SK-N-SH treated with all-trans-retinoic acid at 6 μM for 48 hours (cell line): ENCODE data around the gene PHETA1.

Source experiments
- ARNTL ChIP-seq: fragments of 450-650 bp; formaldehyde crosslinking; IDR thresholded peaks from 2 replicates; pipeline ENCODE4 v1.5.0; 2020; ENCODE audit warnings: low read depth, mild to moderate bottlenecking, moderate library complexity, borderline replicate concordance
- BACH2 ChIP-seq: fragments of 250-450 bp; sonication (Bioruptor Pico); IDR thresholded peaks from 2 replicates; pipeline ENCODE4 v1.9.0; 2021; ENCODE audit warnings: mild to moderate bottlenecking, borderline replicate concordance
- CSDC2 ChIP-seq: fragments of 250-450 bp; sonication (Bioruptor Pico); IDR thresholded peaks from 2 replicates; pipeline ENCODE4 v1.5.0; 2020; ENCODE audit warnings: mild to moderate bottlenecking, moderate library complexity
- ESRRG ChIP-seq: fragments of 250-450 bp; sonication (Bioruptor Pico); IDR thresholded peaks from 2 replicates; pipeline ENCODE4 v1.6.1; 2021; ENCODE audit warnings: mild to moderate bottlenecking
- OSR1 ChIP-seq: fragments of 250-450 bp; sonication (Bioruptor Pico); IDR thresholded peaks from 2 replicates; pipeline ENCODE4 v1.8.0; 2022; ENCODE audit warnings: moderate library complexity, mild to moderate bottlenecking, inconsistent platforms
- PATZ1 ChIP-seq: fragments of 250-450 bp; sonication (Bioruptor Pico); IDR thresholded peaks from 2 replicates; pipeline ENCODE4 v1.8.0; 2020; ENCODE audit warnings: mild to moderate bottlenecking, moderate library complexity, borderline replicate concordance
- RARB ChIP-seq: fragments of 250-450 bp; sonication (Bioruptor Pico); IDR thresholded peaks from 2 replicates; pipeline ENCODE4 v1.8.0; 2021; ENCODE audit warnings: mild to moderate bottlenecking, moderate library complexity
- SNAI2 ChIP-seq: fragments of 250-450 bp; sonication (Bioruptor Pico); IDR thresholded peaks from 2 replicates; pipeline ENCODE4 v1.5.0; 2020; ENCODE audit warnings: mild to moderate bottlenecking, moderate library complexity
- TOX ChIP-seq: fragments of 250-450 bp; sonication (Bioruptor Pico); IDR thresholded peaks from 2 replicates; pipeline ENCODE4 v1.8.0; 2021; ENCODE audit warnings: mild to moderate bottlenecking, moderate library complexity, borderline replicate concordance
- ZFP30 ChIP-seq: fragments of 450-650 bp; formaldehyde crosslinking; IDR thresholded peaks from 2 replicates; pipeline ENCODE4 v1.5.0; 2022; ENCODE audit warnings: mild to moderate bottlenecking, moderate library complexity
- ZNF70 ChIP-seq: fragments of 450-650 bp; formaldehyde crosslinking; IDR thresholded peaks from 2 replicates; pipeline ENCODE4 v1.5.0; 2020; ENCODE audit warnings: mild to moderate bottlenecking, moderate library complexity

DNA sequence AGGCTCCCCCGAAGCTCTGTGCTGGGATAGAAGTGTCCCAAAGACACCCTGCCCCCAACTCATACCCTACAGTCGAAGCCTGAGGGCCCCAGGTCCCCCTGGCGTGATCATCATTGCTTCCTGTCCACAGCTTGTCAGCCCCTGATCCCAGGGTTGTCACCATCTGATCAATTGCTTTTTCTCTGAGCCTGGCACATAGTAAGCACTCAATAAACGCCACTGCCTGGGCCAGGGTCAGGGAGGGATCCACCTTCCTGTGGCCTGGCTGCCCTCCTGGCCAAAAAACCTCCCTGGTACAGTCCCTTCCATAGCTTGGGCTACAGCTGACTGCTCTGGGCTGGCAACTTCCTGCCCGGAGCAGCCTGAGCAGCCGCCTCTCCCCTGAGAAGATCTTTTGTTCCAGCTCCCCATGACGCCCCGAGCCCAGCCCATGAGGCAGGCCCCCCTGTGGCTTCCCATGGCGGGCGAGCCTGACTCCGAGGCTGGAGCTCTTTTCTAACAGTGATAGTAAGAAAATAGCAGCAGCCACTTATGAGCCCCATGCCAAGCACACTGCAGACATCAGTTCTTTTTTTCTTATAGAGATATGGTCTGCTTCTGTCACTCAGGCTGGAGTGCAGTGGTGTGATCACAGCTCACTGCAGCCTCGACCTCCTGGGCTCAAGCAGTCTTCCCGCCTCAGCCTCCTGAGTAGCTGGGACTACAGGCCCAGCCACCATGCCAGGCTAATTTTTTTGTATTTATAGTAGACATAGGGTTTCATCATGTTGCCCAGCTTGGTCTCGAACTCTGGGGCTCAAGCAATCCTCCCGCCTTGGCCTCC, 43.3 kb upstream of the PHETA1 start:
- TF ChIP-seq SNAI2 (CRISPR knock-in tag) (no peak), ESRRG (no peak), PATZ1 (no peak), RARB (CRISPR knock-in tag) (no peak), BACH2 (CRISPR knock-in tag) (no peak), TOX (CRISPR knock-in tag) (no peak), ZFP30 (CRISPR knock-in tag) (no peak), ZNF70 (CRISPR knock-in tag) (no peak), CSDC2 (no peak), ARNTL (no peak), OSR1 (CRISPR knock-in tag) (no peak)
